22Rv1 (cell line): ENCODE data around the gene RFX7.
"Not testable (repeated sequence)": the region's sequence is repeated elsewhere in the genome, so short reads cannot be mapped to it uniquely, and the experiment has no call there.

Experiments
- H3K27ac ChIP-seq: fragments of 450-650 bp; 2 replicates; pipeline ENCODE4 v1.5.1; 2017
- ZFX ChIP-seq: fragments of 450-650 bp; IDR thresholded peaks from 2 replicates; pipeline ENCODE4 v1.6.1; 2017; ENCODE audit warnings: antibody characterized with exemption, borderline replicate concordance
- TF ChIP-seq, protein P1 (sequence below): fragments of 450-650 bp; IDR thresholded peaks from 2 replicates; pipeline ENCODE4 v1.5.1; 2017; ENCODE audit warnings: mild to moderate bottlenecking

RFX7 gene

DNA sequence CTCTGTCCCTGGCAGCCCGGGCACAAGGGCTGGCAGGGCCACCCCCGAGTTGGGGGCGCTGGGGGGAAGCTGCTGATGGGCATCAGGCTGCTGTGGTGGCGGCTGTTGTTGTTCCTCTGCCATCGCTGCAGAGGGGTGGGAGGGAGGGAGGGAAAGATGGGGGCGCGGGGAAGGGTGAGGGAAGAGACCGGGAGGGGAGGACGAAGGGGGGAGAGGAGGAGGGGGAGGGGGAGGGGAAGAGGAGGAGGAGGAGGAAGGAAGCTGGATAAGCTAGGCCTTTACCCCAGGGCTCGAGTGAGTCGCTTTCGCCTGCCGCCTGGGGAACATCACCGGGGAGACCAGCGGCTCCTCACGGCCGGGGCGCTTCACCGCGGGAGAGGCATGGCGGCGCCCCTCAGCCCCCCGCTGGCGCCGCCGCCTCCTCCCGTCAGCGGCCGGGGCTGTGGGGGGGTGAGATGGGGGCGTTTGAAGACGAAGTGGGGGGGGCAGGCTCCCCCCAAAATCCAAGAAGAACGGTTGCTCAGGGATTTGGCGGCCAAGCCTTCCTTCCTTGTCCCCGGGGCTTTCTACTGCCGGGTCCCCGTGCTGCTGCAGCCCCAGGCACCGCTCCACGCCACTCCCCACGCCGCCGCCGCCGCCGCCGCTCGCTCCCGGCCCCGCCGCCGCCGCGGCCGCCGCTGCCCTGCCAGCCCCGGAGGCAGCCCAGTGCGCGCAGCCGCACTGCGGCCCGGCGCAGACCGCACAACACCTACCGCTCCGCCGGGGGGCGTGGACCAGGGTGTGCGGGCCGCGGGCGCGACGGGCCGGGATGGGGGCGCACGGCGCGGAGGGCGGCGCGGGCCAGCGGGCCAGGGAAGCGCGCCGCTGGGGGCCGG, at the start of gene RFX7:
RFX7 (minus strand) TSS at position 717 of the 875 bp plus-strand sequence; CDS start at position 123, 594 bp downstream.
- peak within 1 kb of the TSS; percentile 62 for H3K27ac ChIP-seq
- TF ChIP-seq, protein P1, sequence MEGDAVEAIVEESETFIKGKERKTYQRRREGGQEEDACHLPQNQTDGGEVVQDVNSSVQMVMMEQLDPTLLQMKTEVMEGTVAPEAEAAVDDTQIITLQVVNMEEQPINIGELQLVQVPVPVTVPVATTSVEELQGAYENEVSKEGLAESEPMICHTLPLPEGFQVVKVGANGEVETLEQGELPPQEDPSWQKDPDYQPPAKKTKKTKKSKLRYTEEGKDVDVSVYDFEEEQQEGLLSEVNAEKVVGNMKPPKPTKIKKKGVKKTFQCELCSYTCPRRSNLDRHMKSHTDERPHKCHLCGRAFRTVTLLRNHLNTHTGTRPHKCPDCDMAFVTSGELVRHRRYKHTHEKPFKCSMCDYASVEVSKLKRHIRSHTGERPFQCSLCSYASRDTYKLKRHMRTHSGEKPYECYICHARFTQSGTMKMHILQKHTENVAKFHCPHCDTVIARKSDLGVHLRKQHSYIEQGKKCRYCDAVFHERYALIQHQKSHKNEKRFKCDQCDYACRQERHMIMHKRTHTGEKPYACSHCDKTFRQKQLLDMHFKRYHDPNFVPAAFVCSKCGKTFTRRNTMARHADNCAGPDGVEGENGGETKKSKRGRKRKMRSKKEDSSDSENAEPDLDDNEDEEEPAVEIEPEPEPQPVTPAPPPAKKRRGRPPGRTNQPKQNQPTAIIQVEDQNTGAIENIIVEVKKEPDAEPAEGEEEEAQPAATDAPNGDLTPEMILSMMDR: peak; percentile 45
- no peak for TF ChIP-seq ZFX

DNA sequence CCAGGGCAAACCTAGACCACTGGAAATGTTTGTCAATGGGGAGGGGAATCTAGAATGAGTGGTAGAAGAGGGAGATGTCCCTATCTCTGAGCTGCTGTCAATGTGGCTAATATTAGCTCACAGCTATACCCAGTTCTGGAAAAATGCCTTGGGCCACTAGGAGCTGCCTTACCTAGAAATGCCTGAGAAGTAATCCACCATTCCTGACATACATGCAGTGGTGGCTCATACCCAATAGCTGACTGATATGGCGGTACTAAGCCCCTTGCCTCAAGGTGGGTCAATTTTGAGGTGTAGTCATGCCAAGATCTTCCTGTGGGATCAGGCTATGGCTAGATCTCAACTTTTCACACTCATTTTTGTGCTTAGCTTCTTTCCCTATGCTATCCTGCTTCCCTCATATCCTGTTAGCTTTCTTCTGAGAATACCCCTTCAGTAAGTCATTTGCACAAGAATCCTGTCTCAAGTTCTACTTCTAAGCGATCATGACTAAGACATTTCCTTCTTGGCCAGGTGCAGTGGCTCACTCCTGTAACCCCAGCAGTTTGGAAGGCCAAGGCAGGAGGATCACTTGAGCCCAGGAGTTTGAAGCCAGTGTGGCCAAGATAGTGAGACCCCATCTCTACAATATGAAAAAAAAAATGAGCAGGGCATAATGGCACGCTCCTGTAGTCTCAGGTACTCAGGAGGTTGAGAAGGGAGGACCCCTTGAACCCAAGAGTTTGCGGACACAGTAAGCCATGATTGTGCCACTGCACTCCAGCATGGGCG, 49.1 kb upstream of the RFX7 start:
- H3K27ac ChIP-seq: no peak overlapping the region
- TF ChIP-seq, protein P1: no peak
- no peak for TF ChIP-seq ZFX

DNA sequence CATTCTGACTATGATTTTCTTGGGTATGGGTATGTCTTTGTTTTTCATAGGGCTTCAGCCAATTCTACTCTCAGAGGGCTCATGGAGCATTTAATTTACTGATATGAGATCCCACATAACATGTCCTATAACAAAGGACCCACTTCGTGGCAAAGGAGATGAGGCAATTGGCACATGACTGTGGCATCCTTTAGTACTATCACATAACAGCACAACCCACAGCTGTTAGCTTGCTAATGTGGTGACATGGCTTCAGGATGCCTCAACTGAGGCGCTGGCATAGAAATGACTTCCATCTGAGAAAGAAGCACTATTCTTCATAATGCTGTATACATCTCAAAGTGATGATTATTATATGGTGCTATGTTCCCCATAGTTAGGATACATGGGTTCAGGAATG, 48.1 kb upstream of the RFX7 start:
- TF ChIP-seq ZFX: no peak
- TF ChIP-seq, protein P1: no peak
- H3K27ac ChIP-seq: no peak overlapping the region

DNA sequence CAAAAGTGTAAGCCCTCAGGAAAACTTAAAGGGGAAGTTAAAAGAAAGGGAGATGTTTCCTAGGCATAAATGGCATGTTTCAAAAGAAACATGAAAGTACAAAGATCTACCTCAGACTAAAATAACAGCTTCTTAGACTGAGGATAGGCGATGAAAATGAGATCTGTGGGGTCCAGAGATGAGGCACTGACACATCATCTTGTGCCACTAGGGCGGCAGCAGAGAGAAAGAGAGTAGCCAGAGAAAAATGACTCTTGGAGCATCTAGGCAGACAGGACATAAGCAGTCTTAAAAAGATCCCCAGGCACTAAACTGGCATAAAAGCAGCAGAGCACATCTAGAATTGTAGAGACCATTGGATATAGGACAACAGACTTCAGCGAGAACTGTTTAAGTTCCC, 42.5 kb upstream of the RFX7 start:
- H3K27ac ChIP-seq: no peak overlapping the region
- TF ChIP-seq ZFX: no peak
- TF ChIP-seq, protein P1: peak; percentile 73

DNA sequence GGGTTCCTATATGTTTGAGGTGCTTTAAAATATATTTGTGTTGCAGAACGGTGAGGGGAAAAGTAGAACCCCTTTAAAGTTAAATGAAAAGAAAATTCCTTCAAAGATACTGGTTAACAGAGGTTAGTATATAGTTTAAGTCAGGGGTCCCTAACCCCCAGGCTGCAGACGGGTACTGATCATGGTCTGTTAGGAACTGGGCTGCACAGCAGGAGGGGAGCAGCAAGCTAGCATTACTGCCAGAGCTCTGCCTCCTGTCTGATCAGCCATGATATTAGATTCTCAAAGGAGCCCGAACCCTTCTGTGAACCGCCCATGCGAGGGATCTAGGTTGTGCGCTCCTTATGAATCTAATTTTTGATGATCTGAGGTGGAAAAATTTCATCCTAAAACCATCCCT, 37.5 kb upstream of the RFX7 start:
- TF ChIP-seq ZFX: no peak
- TF ChIP-seq, protein P1: no peak
- no peak overlapping the region for H3K27ac ChIP-seq

DNA sequence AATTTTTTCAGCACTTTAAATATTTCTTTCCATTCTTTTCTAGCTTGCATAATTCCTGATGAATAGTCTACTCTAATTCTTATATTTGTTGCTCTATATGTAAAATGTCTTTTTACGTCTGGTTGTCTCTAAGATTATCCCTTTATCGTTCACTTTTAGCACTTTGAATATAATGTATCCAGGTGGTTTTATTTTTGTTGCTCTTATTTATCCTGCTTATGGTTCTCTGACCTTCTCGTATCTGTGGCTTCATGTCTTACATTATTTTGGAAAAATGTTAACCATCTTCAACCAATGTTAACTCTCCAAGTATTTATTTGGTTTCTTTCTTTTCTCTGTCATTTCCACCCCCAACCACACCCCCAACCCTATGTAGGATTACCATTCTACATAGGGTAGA, 30.0 kb upstream of the RFX7 start:
- TF ChIP-seq, protein P1: no peak
- no peak for TF ChIP-seq ZFX
- no peak overlapping the region for H3K27ac ChIP-seq

DNA sequence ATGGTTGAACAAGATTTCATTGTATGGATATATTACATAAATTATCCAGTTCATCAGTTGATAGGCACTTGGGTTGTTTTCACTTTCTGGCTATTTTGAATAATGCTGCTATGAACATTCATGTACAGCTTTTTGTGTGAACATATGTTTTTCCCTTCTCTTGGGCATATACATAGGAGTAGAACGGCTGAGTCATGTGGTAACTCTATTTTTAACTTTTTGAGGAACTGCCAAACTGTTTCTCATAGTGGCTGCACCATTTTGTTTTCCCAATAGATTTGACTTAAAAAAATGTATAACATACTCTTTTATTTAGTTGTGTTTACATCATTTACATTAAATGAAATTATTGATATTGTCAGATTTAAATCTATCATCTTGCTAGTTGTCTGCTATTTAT, 28.8 kb upstream of the RFX7 start:
- no peak overlapping the region for H3K27ac ChIP-seq
- no peak for TF ChIP-seq ZFX
- TF ChIP-seq, protein P1: no peak

DNA sequence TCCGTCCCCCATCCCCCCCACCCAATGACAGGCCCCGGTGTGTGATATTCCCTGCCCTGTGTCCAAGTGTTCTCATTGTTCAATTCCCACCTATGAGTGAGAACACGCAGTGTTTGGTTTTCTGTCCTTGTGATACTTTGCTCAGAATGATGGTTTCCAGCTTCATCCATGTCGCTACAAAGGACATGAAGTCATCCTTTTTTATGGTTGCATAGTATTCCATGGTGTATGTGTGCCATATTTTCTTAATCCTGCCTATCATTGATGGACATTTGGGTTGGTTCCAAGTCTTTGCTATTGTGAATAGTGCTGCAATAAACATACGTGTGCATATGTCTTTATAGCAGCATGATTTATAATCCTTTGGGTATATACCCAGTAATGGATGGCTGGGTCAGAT, 22.8 kb upstream of the RFX7 start:
- not testable (repeated sequence) for H3K27ac ChIP-seq
